ENCODE data around the gene C22orf15.

GRCh38 chr22:23781065-23781464, 18.3 kb downstream of the C22orf15 start:
- no peak for TF ChIP-seq POLR2A (IDR thresholded peaks at IDR 0.05; ENCODE audit: low read depth, low read length)
- no peak for TF ChIP-seq EZH2 (IDR thresholded peaks at IDR 0.05; ENCODE audit: borderline replicate concordance, low read depth, low read length, severe bottlenecking)
- TF ChIP-seq CTCF (IDR thresholded peaks at IDR 0.05; ENCODE audit: extremely low read depth in 1 of 2, insufficient read depth in 1 of 2, low read depth in 1 of 2, low read length in 2 of 2): no peak
- no peak for TF ChIP-seq FOS (IDR thresholded peaks at IDR 0.05; ENCODE audit: borderline replicate concordance, insufficient read depth, low read length)
- no peak for TF ChIP-seq MAX (IDR thresholded peaks at IDR 0.05; ENCODE audit: insufficient read depth, insufficient read length)
- TF ChIP-seq MYC (IDR thresholded peaks at IDR 0.05; ENCODE audit: low read depth, low read length): no peak
- TF ChIP-seq POLR2AphosphoS5 (IDR thresholded peaks at IDR 0.05; ENCODE audit: insufficient read depth, low read depth, low read length): no peak
- no peak for TF ChIP-seq JUN (IDR thresholded peaks at IDR 0.05; ENCODE audit: borderline replicate concordance, insufficient read depth, insufficient read length, low read depth)
